Activated CD4-positive, alpha-beta memory T cell treated with anti-CD3 and anti-CD28 coated beads, Interleukin-2, amount 10 ng/mL, durations not matched to agents 7 days and 5 days (primary cell): Measurements from ENCODE around the gene MAPK14. TPM values are rescaled to one million over a fixed set of nuclear protein-coding genes. Genes with fewer than 3 reads are reported as not detected.

Experiments used
- CTCF ChIA-PET: fragments of 350-600 bp; sonication (Branson Sonifier 250); formaldehyde crosslinking; loops from one replicate; lab custom pipeline; 2021; ENCODE audit warnings: antibody characterized with exemption, inconsistent platforms; lab: Charles Lee
- POLR2A ChIA-PET: fragments of 350-600 bp; sonication (Branson Sonifier 250); formaldehyde crosslinking; loops from one replicate; lab custom pipeline; 2021; ENCODE audit warnings: antibody characterized with exemption; lab: Charles Lee
- DNase-seq: peaks from one replicate; pipeline ENCODE4 v3.0.0-alpha.2; 2020
- H3K27ac Mint-ChIP-seq: one replicate; pipeline ENCODE4 v1.8.0; 2021; ENCODE audit warnings: mild to moderate bottlenecking, mixed read lengths
- H3K27me3 Mint-ChIP-seq: one replicate; pipeline ENCODE4 v1.8.0; 2021; ENCODE audit warnings: mixed read lengths
- H3K36me3 Mint-ChIP-seq: one replicate; pipeline ENCODE4 v1.8.0; 2021; ENCODE audit warnings: low read depth, mixed read lengths
- H3K4me1 Mint-ChIP-seq: one replicate; pipeline ENCODE4 v1.8.0; 2021; ENCODE audit warnings: mixed read lengths
- H3K4me3 Mint-ChIP-seq: one replicate; pipeline ENCODE4 v1.8.0; 2021; ENCODE audit warnings: mild to moderate bottlenecking, mixed read lengths
- H3K9me3 Mint-ChIP-seq: one replicate; pipeline ENCODE4 v1.8.0; 2021; ENCODE audit warnings: mixed read lengths
- total RNA-seq, 2 experiments: library from RNA; stranded (reverse); gene quantifications; one replicate each; pipeline ENCODE4 v1.2.3, GENCODE V29; 2021

The MAPK14 gene
- total RNA-seq, 2 experiments from 2014 or later = 71.4 to 72.2 TPM

DNA sequence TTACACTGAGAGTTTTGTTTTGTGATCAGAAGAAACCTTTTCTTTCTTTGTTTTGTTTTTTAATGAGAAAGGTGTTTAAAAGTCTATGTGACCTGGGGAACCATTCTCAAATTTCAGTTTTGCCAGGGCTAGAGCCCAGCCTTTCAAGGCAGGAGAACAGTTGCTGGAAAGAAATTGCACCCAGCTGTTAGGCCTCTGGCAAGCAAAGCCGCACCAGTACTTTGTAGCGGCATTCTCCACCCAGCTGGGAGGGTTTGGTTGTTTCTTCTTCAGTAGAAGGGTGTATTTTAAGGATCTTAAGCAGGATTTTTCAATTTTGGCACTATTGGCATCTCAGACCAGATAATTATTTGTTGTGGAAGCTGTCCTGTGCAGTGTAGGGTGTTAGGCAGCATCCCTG, 86.1 kb downstream of the MAPK14 start:
- CTCF ChIA-PET = interaction anchor here (0.7 to 1.8 kb wide), 6 partner anchors 10 to 1161 kb away, joined by 3 to 6 read pairs (median 4); no protein-coding TSS in a partner anchor
- no peak overlapping the region for H3K4me3 Mint-ChIP-seq
- DNase-seq = no peak
- H3K4me1 Mint-ChIP-seq = peaks cover 79% of the 10 kb centered on the region
- peaks cover 72% of the 10 kb centered on the region for H3K36me3 Mint-ChIP-seq
- peak overlapping the region; percentile 99 for H3K27ac Mint-ChIP-seq
- no peaks in the 10 kb centered on the region for H3K9me3 Mint-ChIP-seq
- H3K27me3 Mint-ChIP-seq = no peaks in the 10 kb centered on the region
- POLR2A ChIA-PET = interaction anchor here (1.0 to 2.3 kb wide), 2 partner anchors 10 to 18 kb away, joined by 3 to 6 read pairs; no protein-coding TSS in a partner anchor

DNA sequence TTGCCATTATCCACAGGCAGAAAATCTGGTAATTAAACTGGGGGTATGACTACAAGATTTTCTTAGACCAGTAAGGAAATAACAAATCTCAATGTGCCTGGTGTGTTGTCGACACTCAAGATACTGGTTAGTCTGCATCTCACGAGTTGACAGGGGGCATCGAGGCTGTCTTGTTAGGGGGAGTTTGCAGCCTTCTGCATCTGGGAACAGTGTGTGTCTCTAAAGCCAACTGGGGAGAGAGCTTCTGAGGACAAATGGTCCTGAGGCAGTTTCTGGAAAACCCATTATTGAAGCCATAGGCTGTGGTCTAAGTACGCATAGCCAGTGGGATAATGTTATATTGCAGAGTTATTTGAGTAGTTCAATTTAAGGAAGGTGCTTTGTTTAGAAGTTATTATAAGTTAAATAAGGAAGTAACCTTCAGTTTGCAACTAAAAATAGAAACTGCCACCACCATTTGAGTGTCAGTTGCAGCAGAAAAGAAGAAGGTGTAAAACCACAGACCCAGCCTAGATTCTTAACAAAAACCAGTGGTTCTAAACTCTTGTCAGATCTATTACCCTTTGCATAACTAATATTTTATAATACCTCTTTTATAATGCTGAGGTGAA, 87.3 kb downstream of the MAPK14 start:
- POLR2A ChIA-PET = interaction anchor here (0.9 to 2.3 kb wide), 5 partner anchors 12 to 88 kb away, joined by 3 to 6 read pairs (median 3); partner anchors contain the start of gene MAPK14
- H3K27ac Mint-ChIP-seq = peak overlapping the region; percentile 99
- no peak for DNase-seq
- peaks cover 79% of the 10 kb centered on the region for H3K4me1 Mint-ChIP-seq
- H3K36me3 Mint-ChIP-seq = peaks cover 67% of the 10 kb centered on the region
- CTCF ChIA-PET = interaction anchor here (1.4 to 1.7 kb wide), 4 partner anchors 17 to 187 kb away, joined by 3 to 5 read pairs (median 4); no protein-coding TSS in a partner anchor
- H3K9me3 Mint-ChIP-seq = no peaks in the 10 kb centered on the region
- no peaks in the 10 kb centered on the region for H3K27me3 Mint-ChIP-seq
- peak overlapping the region; percentile 49 for H3K4me3 Mint-ChIP-seq

DNA sequence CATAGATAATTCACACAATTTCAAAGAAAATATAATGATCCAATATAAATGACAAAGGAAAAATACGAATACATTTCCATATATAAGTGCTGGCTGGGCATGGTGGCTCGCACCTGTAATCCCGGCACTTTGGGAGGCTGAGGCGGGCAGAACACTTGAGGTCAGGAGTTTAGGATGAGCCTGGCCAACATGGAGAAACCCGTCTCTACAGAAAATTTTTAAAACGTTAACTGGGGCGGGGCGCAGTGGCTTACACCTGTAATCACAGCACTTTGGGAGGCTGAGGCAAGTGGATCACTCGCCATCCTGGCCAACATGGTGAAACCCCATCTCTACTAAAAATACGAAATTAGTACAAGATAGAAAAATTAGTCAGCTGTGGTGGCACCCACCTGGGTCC, 87.8 kb downstream of the MAPK14 start:
- DNase-seq = no peak

DNA sequence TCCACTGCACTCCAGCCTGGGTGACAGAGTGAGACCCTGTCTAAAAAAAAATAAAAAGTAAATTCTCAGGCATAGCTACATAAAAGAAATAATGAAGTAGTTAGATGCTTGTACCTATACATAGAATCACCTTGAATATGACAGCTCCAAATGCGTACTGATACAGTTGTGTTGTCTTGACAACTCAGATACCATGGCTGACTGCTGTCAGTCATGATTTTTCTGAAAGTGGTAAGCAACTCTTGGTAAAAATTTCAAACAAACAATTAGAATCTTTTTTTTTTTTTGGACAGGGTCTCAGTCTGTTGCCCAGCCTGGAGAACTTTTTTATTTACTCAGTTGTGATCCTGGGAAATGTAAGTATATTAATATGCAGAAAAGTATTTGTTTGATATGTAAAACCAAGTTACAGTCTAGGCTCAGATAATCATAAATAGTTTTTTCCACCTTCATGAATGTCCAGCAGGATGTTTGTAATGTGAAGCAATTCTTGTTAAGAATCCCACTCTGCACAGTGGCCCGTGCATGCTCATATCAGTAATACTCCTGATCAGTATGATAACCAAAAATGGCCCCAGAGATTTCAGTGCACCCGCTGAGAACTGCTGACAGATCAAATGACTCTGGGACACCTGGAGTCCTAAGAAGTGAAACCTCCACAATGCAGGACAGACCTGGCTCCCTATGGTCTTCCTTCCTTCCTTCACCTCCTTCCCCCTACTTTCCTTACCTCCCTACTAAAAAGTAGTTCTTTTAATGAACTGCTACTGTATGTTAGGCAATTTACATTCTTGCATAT, 88.7 kb downstream of the MAPK14 start:
- ChIA-PET POLR2A (interaction anchor here (0.9 to 2.3 kb wide), 3 partner anchors 15 to 89 kb away, joined by 3 to 6 read pairs (median 3); partner anchors contain the start of gene MAPK14), CTCF (interaction anchor here (1.2 kb wide), 1 partner anchor 21 kb away, joined by 3 read pairs; no protein-coding TSS in a partner anchor)
- Mint-ChIP-seq H3K27me3 (no peaks in the 10 kb centered on the region), H3K9me3 (no peaks in the 10 kb centered on the region), H3K27ac (peak overlapping the region; percentile 71), H3K4me3 (no peak overlapping the region), H3K4me1 (peaks cover 88% of the 10 kb centered on the region), H3K36me3 (peaks cover 65% of the 10 kb centered on the region)
- DNase-seq = no peak

More for the DNA sequence above, 87.8 kb downstream of the MAPK14 start:
- no peak overlapping the region for H3K4me3 Mint-ChIP-seq
- H3K27me3 Mint-ChIP-seq = no peaks in the 10 kb centered on the region
- POLR2A ChIA-PET = interaction anchor here (0.9 to 2.3 kb wide), 3 partner anchors 16 to 88 kb away, joined by 3 to 6 read pairs (median 3); partner anchors contain the start of gene MAPK14
- CTCF ChIA-PET = interaction anchor here (1.2 to 1.7 kb wide), 3 partner anchors 16 to 187 kb away, joined by 3 to 5 read pairs (median 4); no protein-coding TSS in a partner anchor
- no peaks in the 10 kb centered on the region for H3K9me3 Mint-ChIP-seq
- H3K4me1 Mint-ChIP-seq = peaks cover 79% of the 10 kb centered on the region
- H3K36me3 Mint-ChIP-seq = peaks cover 66% of the 10 kb centered on the region
- H3K27ac Mint-ChIP-seq = peak overlapping the region; percentile 99

DNA sequence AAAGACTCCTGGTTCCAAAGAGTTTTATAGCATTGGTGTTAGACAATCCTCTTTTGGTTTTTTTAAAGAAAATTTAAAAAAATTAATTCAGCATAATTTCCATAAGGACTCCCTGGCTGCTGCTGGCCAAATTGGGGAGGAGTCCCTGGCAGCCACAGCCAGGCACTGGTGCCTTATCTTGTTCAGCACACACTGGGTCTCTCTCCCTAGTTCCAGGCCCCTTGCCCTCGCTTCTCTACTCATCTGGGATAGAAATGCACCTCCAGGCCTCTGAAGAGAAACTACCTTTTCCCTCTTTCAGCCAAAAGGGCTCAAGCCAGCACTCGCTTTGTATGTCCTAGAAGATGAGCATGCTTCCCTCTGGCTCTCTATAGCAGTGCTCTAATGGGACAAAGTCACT, 89.3 kb downstream of the MAPK14 start:
- POLR2A ChIA-PET = no interaction called here
- DNase-seq = no peak
- CTCF ChIA-PET = no interaction called here
- Mint-ChIP-seq H3K27ac (peak overlapping the region; percentile 100), H3K36me3 (peaks cover 59% of the 10 kb centered on the region), H3K27me3 (no peaks in the 10 kb centered on the region), H3K4me3 (no peak overlapping the region), H3K4me1 (peaks cover 94% of the 10 kb centered on the region), H3K9me3 (no peaks in the 10 kb centered on the region)

DNA sequence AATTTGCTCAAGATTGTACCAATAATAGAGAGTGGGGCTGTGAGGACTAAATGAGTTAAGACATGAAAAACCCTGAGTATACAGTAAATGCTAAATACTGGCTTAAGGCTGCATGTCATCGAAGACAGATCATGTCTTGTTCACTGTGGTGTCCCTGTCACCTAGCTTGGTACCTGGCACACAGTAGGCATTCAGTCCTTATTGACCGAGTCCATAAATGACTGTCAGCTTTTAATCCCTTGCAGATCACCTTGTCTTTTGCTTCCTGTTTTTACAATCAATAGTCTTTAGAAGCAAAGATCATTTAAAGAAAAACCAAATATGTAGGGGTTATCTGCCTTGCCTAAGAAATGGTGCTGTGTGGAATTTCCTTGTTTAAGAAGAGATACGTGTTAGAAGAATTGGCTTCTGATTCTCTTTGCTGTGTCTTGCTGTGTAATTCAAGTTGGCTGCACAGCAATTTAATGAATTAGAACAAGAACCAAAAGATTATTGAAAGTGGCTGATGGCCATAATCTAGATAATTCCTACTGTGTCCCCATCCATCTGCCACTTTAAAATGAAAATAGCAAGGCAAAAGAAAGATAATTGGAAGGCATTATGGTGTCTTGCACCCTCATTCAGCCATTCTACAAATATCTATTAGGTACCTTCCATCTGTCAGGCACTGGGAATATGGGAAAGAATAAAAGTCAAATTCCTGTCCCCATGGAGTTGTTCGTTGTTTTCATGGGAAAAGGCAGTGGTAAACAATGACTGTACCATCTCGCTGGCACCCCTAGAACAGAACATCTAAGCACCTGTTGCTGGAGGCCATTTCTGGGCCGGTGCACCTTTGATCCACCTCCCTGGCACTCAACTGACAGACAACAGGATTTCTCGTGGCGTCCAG, 90.3 kb downstream of the MAPK14 start:
- Mint-ChIP-seq H3K4me1 (peaks cover 97% of the 10 kb centered on the region), H3K36me3 (peaks cover 52% of the 10 kb centered on the region), H3K9me3 (no peaks in the 10 kb centered on the region), H3K27me3 (no peaks in the 10 kb centered on the region), H3K27ac (peak overlapping the region; percentile 100), H3K4me3 (peak overlapping the region; percentile 49)
- ChIA-PET CTCF (interaction anchor here (2.0 kb wide), 1 partner anchor 13 kb away, joined by 7 read pairs; no protein-coding TSS in a partner anchor), POLR2A (interaction anchor here (0.7 to 6.4 kb wide), 7 partner anchors 9 to 90 kb away, joined by 3 to 148 read pairs (median 4); partner anchors contain the start of genes MAPK13 and MAPK14)
- DNase-seq = no peak

DNA sequence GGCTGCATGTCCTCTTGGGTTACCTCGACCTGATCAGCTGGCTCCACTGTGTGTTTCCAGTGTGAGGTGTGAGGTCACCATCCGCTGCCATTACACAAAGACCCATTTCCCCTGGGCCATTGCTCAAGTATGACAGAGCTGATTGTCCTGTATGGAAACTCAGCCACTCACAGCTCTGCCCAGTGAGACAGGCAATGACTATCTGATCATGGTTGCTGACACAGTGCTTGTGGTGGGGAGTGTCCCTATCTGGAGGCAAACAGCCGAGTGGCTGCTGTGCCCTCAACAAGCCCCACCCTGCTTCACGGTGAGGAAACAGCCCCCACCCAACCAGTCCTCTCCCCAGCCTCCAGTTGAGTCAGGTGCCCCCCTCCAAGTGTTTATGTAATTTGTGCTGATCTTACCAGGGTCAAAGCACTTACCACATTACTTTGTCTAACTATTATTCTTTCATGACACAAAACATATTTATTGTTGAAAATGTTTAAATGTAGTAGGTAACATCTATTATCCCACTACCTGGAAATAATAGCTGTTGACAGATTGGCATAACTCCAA, 91.0 kb downstream of the MAPK14 start:
- POLR2A ChIA-PET = interaction anchor here (0.7 to 6.4 kb wide), 12 partner anchors 8 to 91 kb away, joined by 3 to 148 read pairs (median 4); partner anchors contain the start of genes MAPK13 and MAPK14
- H3K27ac Mint-ChIP-seq = peak overlapping the region; percentile 100
- DNase-seq = peak; percentile 87
- H3K4me3 Mint-ChIP-seq = peak overlapping the region; percentile 49
- no peaks in the 10 kb centered on the region for H3K27me3 Mint-ChIP-seq
- CTCF ChIA-PET = interaction anchor here (0.6 to 2.0 kb wide), 3 partner anchors 13 to 93 kb away, joined by 3 to 7 read pairs (median 3); partner anchors contain the start of gene MAPK14
- H3K4me1 Mint-ChIP-seq = peaks cover 98% of the 10 kb centered on the region
- peaks cover 46% of the 10 kb centered on the region for H3K36me3 Mint-ChIP-seq
- H3K9me3 Mint-ChIP-seq = no peaks in the 10 kb centered on the region

DNA sequence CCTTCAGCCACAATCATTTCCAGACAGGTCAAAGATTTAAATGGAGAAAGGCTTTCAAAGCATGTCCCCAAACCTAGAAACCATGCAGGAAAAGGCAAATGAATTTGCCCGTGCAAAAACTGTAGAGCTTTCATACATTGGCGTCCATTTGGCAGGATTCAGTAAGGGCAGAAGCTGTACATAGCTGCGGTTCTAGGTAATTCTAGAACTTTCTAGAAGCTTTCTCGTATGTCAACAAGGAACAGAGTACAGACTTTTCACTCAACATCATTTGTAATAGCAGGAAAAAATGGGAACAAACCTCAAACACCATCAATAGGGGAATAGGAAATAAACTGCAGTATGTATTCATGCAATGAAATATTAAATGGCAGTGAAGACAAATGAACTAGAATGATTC, 91.6 kb downstream of the MAPK14 start:
- no peak for DNase-seq
- CTCF ChIA-PET = interaction anchor here (1.0 to 2.0 kb wide), 2 partner anchors 12 to 93 kb away, joined by 3 to 7 read pairs; no protein-coding TSS in a partner anchor
- Mint-ChIP-seq H3K27me3 (no peaks in the 10 kb centered on the region), H3K4me3 (no peak overlapping the region), H3K36me3 (peaks cover 41% of the 10 kb centered on the region), H3K27ac (peak overlapping the region; percentile 100), H3K4me1 (peaks cover 97% of the 10 kb centered on the region), H3K9me3 (no peaks in the 10 kb centered on the region)
- POLR2A ChIA-PET = interaction anchor here (0.7 to 6.4 kb wide), 8 partner anchors 8 to 91 kb away, joined by 3 to 148 read pairs (median 4); partner anchors contain the start of genes MAPK13 and MAPK14

DNA sequence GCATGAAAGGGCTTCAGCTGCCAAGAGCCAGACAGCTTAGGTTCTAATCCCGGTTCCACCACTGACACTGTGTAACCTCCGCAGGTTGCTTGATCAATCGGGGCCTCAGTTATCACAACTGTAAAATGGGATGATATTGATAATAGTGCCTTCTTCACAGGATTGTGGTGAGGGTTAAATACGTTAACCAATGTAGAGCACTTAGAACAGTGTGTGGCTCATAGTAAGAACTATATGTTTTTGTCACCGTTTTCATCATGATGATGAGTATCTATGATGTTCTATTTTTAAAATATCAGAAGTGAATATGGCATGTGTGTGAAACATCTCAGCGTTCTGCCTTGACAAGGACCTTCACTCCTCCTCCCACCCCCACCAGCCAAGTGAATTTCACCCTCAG, 92.4 kb downstream of the MAPK14 start:
- Mint-ChIP-seq H3K4me3 (peak overlapping the region; percentile 78), H3K36me3 (peaks cover 41% of the 10 kb centered on the region), H3K27me3 (no peaks in the 10 kb centered on the region), H3K27ac (peak overlapping the region; percentile 100), H3K4me1 (peaks cover 95% of the 10 kb centered on the region), H3K9me3 (no peaks in the 10 kb centered on the region)
- POLR2A ChIA-PET = interaction anchor here (0.6 to 6.4 kb wide), 20 partner anchors 11 to 478 kb away, joined by 3 to 148 read pairs (median 10); partner anchors contain the start of genes BRPF3, KCTD20, MAPK13 and MAPK14
- DNase-seq = no peak
- CTCF ChIA-PET = interaction anchor here (1.5 to 3.8 kb wide), 8 partner anchors 11 to 91 kb away, joined by 3 to 47 read pairs (median 10); partner anchors contain the start of gene MAPK14

DNA sequence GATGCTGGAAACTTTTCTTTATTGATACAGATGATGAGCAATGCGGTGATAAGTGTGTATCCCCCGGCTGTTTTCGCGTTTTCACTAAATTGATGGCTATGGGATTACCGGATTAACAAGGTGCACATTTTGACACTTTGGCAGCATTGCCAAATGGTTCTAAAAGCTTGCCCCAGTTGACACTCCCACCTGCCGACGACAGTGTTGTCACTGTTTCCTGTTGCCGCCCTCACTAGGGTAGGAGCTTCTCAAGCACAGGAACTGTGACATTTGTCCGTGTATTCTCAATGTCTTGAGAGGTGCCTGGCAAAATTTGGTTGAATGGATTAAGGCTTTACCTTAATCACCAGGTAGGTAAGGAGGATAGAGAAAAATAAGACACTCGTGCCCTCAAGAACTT, 92.9 kb downstream of the MAPK14 start:
- Mint-ChIP-seq H3K27me3 (no peaks in the 10 kb centered on the region), H3K9me3 (no peaks in the 10 kb centered on the region), H3K36me3 (peaks cover 41% of the 10 kb centered on the region), H3K27ac (peak overlapping the region; percentile 100), H3K4me3 (peak overlapping the region; percentile 78), H3K4me1 (peaks cover 93% of the 10 kb centered on the region)
- CTCF ChIA-PET = interaction anchor here (1.2 to 3.8 kb wide), 9 partner anchors 13 to 92 kb away, joined by 3 to 47 read pairs (median 9); partner anchors contain the start of gene MAPK14
- peak; percentile 87 for DNase-seq
- POLR2A ChIA-PET = interaction anchor here (0.6 to 6.4 kb wide), 25 partner anchors 7 to 562 kb away, joined by 3 to 148 read pairs (median 4); partner anchors contain the start of genes BRPF3, KCTD20, MAPK13 and MAPK14
